IPS-18a (cell line): ENCODE results near the gene DMAP1.

Experiments
- H3K27ac ChIP-seq: one replicate; pipeline ENCODE4 v1.5.1; 2013; ENCODE audit warnings: low read length
- H3K27me3 ChIP-seq: one replicate; pipeline ENCODE4 v1.6.1; 2013; ENCODE audit warnings: mild to moderate bottlenecking, low read length; ENCODE audit not compliant: control insufficient read depth, insufficient read depth
- H3K36me3 ChIP-seq: one replicate; pipeline ENCODE4 v1.6.1; 2013; ENCODE audit warnings: low read depth, low read length; ENCODE audit not compliant: control insufficient read depth
- H3K4me1 ChIP-seq: one replicate; pipeline ENCODE4 v1.6.1; 2013; ENCODE audit warnings: low read depth, low read length; ENCODE audit not compliant: control insufficient read depth
- H3K4me3 ChIP-seq: one replicate; pipeline ENCODE4 v1.5.1; 2013; ENCODE audit warnings: low read length
- H3K9ac ChIP-seq: one replicate; pipeline ENCODE4 v1.6.1; 2013; ENCODE audit warnings: mild to moderate bottlenecking, low read length, moderate library complexity
- H3K9me3 ChIP-seq: one replicate; pipeline ENCODE4 v1.6.1; 2013; ENCODE audit warnings: low read depth, low read length; ENCODE audit not compliant: control insufficient read depth

The DMAP1 gene

DNA sequence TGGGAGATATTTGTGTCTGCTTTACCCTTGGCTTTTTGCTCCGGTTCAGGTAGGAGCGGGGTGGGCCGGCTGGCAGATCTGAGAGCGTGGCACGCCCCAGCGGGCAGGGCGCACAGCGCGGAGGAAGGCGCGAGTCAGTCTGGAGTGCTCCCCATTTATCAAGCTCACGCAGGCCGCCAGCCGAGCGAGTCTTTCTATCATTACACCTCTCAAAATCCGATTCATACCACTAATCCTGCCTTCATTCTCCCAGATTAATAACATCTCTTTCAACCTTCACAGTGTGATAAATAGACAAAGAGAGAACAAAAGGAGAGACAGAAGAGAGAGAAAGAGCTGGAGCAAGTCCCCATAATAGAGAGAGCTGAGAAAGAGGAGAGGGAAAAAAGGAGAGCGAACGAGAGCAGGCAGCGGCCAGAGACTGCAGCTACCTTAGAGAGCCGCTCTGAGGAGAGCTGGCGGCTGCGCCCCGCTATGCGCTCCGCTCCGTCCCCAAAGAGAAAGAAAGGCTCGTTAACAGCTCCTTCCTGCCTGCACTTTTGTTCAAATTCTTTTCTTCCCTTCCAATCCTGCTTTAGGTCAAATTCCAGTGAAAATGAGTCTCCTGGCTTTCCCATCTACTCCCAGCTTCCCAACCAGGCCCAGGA, 48.0 kb downstream of the DMAP1 start:
- Histone ChIP-seq H3K4me3 (no peak overlapping the region), H3K36me3 (no peaks in the 10 kb centered on the region), H3K9me3 (no peaks in the 10 kb centered on the region), H3K9ac (no peak overlapping the region), H3K4me1 (peaks cover 11% of the 10 kb centered on the region), H3K27ac (no peak overlapping the region), H3K27me3 (no peaks in the 10 kb centered on the region)

DNA sequence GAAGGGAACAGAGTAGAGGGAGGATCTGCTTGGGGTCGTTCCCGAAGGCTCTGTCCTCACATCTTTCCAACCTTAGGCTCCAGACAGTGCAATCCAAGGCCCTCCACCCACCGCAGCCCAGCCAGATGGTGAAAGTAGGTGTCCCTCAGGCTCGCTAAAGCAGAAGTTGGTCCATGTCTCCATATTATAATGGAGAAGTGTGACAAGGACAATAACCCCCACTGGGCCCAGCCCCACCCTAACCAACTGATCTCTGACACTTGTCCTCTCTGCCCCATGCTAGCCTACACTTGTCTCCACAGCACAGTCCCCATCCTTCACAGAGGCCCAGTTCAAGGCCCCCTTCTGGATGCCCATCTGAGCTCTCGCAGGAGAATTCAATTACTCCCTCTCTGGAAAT, 48.7 kb downstream of the DMAP1 start:
- H3K9me3 ChIP-seq = no peaks in the 10 kb centered on the region
- H3K9ac ChIP-seq = no peak overlapping the region
- H3K4me1 ChIP-seq = peaks cover 10% of the 10 kb centered on the region
- H3K27ac ChIP-seq = no peak overlapping the region
- H3K4me3 ChIP-seq = no peak overlapping the region
- H3K27me3 ChIP-seq = no peaks in the 10 kb centered on the region
- no peaks in the 10 kb centered on the region for H3K36me3 ChIP-seq

DNA sequence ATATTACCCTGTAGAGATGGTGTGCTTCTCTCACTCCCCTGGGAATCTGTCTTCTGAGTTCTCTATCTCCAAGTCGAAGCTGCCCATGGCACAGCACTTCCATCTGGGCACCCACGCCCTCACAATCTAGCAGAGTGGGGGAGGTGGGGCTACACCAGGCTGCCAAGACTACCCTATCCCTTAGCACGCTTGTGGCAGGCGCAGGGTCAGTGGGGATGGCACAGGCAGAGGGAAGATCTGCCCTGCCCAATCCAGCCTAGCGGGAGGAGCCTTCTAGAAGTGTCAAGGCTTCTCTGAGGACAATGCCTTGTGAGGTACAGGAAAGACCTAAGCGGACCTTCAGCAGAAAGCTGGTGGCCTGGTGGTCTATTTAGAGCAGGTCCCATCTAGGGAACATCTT, 49.1 kb downstream of the DMAP1 start:
- Histone ChIP-seq H3K9me3 (no peaks in the 10 kb centered on the region), H3K36me3 (no peaks in the 10 kb centered on the region), H3K4me1 (peaks cover 5% of the 10 kb centered on the region), H3K4me3 (no peak overlapping the region), H3K9ac (no peak overlapping the region), H3K27ac (no peak overlapping the region), H3K27me3 (no peaks in the 10 kb centered on the region)

- H3K4me1 ChIP-seq = no peaks in the 10 kb centered on the region
- no peak overlapping the region for H3K4me3 ChIP-seq
- no peaks in the 10 kb centered on the region for H3K27me3 ChIP-seq
- no peak overlapping the region for H3K27ac ChIP-seq
- no peak overlapping the region for H3K9ac ChIP-seq
- no peaks in the 10 kb centered on the region for H3K36me3 ChIP-seq
- no peaks in the 10 kb centered on the region for H3K9me3 ChIP-seq
Measured at GRCh38 chr1:44262816-44263567, 49.7 kb downstream of the DMAP1 start.

DNA sequence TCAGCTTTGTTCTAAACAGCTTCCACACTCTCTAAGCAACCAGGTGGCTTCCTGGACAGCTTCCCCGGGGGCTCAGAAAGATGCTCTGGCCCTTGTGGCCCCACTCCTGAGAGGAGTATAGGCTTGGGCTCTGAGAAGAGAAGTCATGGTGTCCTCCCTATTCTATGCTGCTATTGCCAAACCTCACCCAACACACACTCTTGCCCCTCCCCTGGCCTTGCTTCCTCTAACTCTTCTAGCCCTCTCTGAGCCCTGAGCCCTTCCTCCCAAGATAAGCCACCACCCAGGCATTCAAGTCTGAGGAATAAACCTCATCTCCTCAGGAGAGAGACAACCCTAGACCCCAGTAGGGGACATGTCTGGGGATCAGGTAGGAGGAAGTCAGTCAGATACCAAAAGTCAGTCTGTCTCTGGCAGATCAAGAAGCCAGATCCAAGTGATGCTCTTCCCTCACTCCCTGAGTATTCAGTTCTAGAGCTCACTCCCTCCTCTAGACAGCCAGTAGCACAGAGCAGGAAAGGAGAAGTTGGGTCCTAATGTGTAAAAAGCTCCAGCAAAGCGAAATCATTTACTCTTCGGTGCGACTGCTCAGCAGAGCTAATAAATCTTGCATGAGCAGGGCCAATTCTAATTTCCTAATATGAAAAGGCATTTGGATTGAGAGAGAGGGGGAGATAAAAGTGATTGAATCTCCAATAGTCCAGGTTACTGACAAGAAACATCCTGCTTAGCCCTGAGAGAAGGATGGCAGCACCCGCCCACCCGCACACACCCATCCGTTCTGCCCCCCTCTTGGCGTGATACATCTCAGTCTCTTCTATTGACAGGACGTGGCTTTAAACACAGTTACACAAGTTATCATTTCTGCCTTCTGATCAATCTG, 50.5 kb downstream of the DMAP1 start:
- H3K27me3 ChIP-seq = no peaks in the 10 kb centered on the region
- no peak overlapping the region for H3K4me3 ChIP-seq
- no peaks in the 10 kb centered on the region for H3K4me1 ChIP-seq
- no peak overlapping the region for H3K9ac ChIP-seq
- H3K27ac ChIP-seq = no peak overlapping the region
- H3K9me3 ChIP-seq = no peaks in the 10 kb centered on the region
- H3K36me3 ChIP-seq = no peaks in the 10 kb centered on the region

DNA sequence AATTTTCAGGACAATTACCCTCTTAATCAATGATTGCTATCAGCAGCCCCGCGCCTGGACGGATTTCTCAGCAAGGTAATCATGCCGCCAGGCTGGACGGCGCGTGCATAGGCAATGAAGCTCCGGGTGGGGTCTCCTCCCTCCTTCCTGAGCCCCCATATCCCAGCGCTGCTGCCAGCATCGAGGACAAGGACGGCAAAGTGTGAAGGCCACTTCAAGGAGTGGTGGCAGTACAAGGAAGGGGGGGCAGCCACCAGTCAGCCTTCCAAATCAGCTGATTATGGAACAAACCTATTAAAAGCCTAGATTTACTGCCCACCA, 51.1 kb downstream of the DMAP1 start:
- Histone ChIP-seq H3K9ac (no peak overlapping the region), H3K4me3 (no peak overlapping the region), H3K36me3 (no peaks in the 10 kb centered on the region), H3K27ac (no peak overlapping the region), H3K9me3 (no peaks in the 10 kb centered on the region), H3K4me1 (no peaks in the 10 kb centered on the region), H3K27me3 (no peaks in the 10 kb centered on the region)

GRCh38 chr1:44265656-44266358, 52.5 kb downstream of the DMAP1 start:
- H3K27ac ChIP-seq = no peak overlapping the region
- no peaks in the 10 kb centered on the region for H3K9me3 ChIP-seq
- H3K36me3 ChIP-seq = no peaks in the 10 kb centered on the region
- no peaks in the 10 kb centered on the region for H3K27me3 ChIP-seq
- H3K4me1 ChIP-seq = no peaks in the 10 kb centered on the region
- no peak overlapping the region for H3K4me3 ChIP-seq
- H3K9ac ChIP-seq = no peak overlapping the region

GRCh38 chr1:44266400-44267344, 53.4 kb downstream of the DMAP1 start:
- H3K27ac ChIP-seq = no peak overlapping the region
- H3K9ac ChIP-seq = no peak overlapping the region
- H3K27me3 ChIP-seq = no peaks in the 10 kb centered on the region
- H3K4me3 ChIP-seq = no peak overlapping the region
- no peaks in the 10 kb centered on the region for H3K4me1 ChIP-seq
- no peaks in the 10 kb centered on the region for H3K9me3 ChIP-seq
- no peaks in the 10 kb centered on the region for H3K36me3 ChIP-seq

DNA sequence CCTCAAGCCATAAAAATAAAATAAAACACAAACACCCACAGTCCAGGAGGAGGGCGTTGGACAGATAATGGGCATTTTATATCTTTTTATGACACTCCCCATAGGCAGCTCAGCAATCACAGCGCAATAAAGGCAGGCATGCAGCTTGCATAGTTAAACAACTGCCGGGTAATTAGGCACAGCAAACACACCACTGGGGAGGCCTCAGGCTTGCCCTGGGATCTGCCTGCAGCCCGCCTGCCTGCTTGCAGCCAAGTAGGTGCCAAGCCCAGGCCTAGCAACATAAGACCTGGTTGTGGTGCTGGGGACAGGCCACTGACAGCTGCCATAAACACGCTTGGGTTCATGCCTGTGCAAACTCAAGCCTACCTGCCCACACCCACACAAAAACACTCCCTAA, 54.2 kb downstream of the DMAP1 start:
- Histone ChIP-seq H3K27ac (no peak overlapping the region), H3K4me3 (no peak overlapping the region), H3K4me1 (no peaks in the 10 kb centered on the region), H3K27me3 (no peaks in the 10 kb centered on the region), H3K36me3 (no peaks in the 10 kb centered on the region), H3K9ac (no peak overlapping the region), H3K9me3 (no peaks in the 10 kb centered on the region)

DNA sequence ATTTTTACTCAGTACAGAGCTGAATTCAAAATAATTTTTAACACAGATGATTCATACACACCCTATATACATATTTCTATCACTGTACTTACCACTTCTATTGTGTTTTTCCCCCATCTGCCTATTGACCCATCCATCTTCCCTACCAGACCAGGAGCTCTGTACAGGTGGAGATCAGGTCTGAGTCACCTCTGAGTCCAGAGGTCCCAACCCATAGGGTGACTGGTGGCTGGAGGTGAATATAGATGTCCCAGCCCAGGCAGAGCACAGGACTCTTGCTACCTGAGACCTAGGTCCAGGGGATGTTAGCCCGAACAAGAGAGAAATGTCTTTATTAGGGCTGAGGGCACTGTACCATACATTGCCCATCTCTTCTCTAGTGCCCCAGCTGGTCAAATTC, 54.8 kb downstream of the DMAP1 start:
- Histone ChIP-seq H3K9ac (no peak overlapping the region), H3K36me3 (no peaks in the 10 kb centered on the region), H3K9me3 (no peaks in the 10 kb centered on the region), H3K4me1 (no peaks in the 10 kb centered on the region), H3K27me3 (no peaks in the 10 kb centered on the region), H3K4me3 (no peak overlapping the region), H3K27ac (no peak overlapping the region)
